ENCODE data around the gene CDH12.

GRCh38 chr5:22352493-22352892 is 500.7 kb downstream of the CDH12 start:
- TF ChIP-seq POLR2A (IDR thresholded peaks at IDR 0.05; ENCODE audit: low read depth, low read length): no peak
- no peak for TF ChIP-seq POLR2AphosphoS5 (IDR thresholded peaks at IDR 0.05; ENCODE audit: low read depth, low read length)
- no peak for TF ChIP-seq TAF1 (IDR thresholded peaks at IDR 0.05; ENCODE audit: borderline replicate concordance, low read depth, low read length)

Measured in GM12892 (cell line).